K562 (cell line): Measurements from ENCODE around the gene UNKL. TPM values are rescaled to one million over a fixed set of nuclear protein-coding genes. Genes with fewer than 3 reads are reported as not detected.

ENCODE experiments used
- ATF1 ChIP-seq, 2 experiments: fragments of 450-650 bp in 1 of 2; IDR thresholded peaks; 2 replicates each; pipeline ENCODE4 v1.6.1; 2016; ENCODE audit warnings: missing compliant biosample characterization in 1 of 2, missing genetic modification characterization in 1 of 2
- BDP1 ChIP-seq: IDR thresholded peaks from 3 replicates; pipeline ENCODE4 v1.6.1; 2011; ENCODE audit not compliant: insufficient read length, insufficient read depth
- CBFA2T2 ChIP-seq: fragments of 450-650 bp; conservative IDR thresholded peaks from 2 replicates; pipeline ENCODE4 v1.6.1; 2017; ENCODE audit warnings: mild to moderate bottlenecking
- CBFB ChIP-seq: sonication (generic); formaldehyde crosslinking; IDR thresholded peaks from 2 replicates; pipeline ENCODE4 v1.4.0; 2020; ENCODE audit warnings: mild to moderate bottlenecking, missing genetic modification reagents
- COPS2 ChIP-seq: fragments of 450-650 bp; conservative IDR thresholded peaks from 2 replicates; pipeline ENCODE4 v1.6.1; 2016; ENCODE audit warnings: mild to moderate bottlenecking, moderate library complexity
- IRF2 ChIP-seq: sonication (generic); formaldehyde crosslinking; IDR thresholded peaks from 2 replicates; pipeline ENCODE4 v1.8.1; 2022; ENCODE audit warnings: mild to moderate bottlenecking, missing genetic modification reagents
- NFXL1 ChIP-seq: fragments of 450-650 bp; formaldehyde crosslinking; IDR thresholded peaks from 2 replicates; pipeline ENCODE4 v1.4.0; 2021; ENCODE audit warnings: mild to moderate bottlenecking
- RNF2 ChIP-seq: sonication (generic); IDR thresholded peaks from 2 replicates; pipeline ENCODE4 v1.6.1; 2016
- ZBTB1 ChIP-seq: sonication (generic); formaldehyde crosslinking; IDR thresholded peaks from 2 replicates; pipeline ENCODE4 v1.8.1; 2023; ENCODE audit warnings: missing genetic modification reagents, low read depth, mild to moderate bottlenecking, borderline replicate concordance
- ZKSCAN1 ChIP-seq: fragments of 150-350 bp; IDR thresholded peaks from 2 replicates; pipeline ENCODE4 v1.6.1; 2016; ENCODE audit warnings: low read depth, low read length
- ZNF121 ChIP-seq: sonication (generic); formaldehyde crosslinking; conservative IDR thresholded peaks from 2 replicates; pipeline ENCODE4 v1.8.0; 2022; ENCODE audit warnings: missing genetic modification reagents
- ZSCAN29 ChIP-seq: fragments of 450-650 bp; IDR thresholded peaks from 2 replicates; pipeline ENCODE4 v1.6.1; 2017
- polyA plus RNA-seq, 8 experiments: library from polyadenylated mRNA; depleted of rRNA in 4 of 8; stranded (reverse) in 5 of 8; unstranded in 3 of 8; fragments of >200 nt; fragmentation: Nextera tagmentation in 2 of 8; fragmentation: Illumina TruSeq in 1 of 8; extraction: Ambion mirVana in 2 of 8; extraction: Trizol in 1 of 8; gene quantifications; 2 replicates each; pipeline versions ENCODE4 v1.2.1 to v1.2.3, GENCODE V29; 2011 to 2014; ENCODE audit warnings: inconsistent platforms in 1 of 8, missing spikeins in 1 of 8
- total RNA-seq, 7 experiments: library from RNA; depleted of rRNA in 6 of 7; stranded (reverse); fragments of >200 nt in 6 of 7; fragmentation: Illumina TruSeq in 2 of 7; extraction: Trizol in 2 of 7; gene quantifications; 2 replicates each; pipeline versions ENCODE4 v1.2.1 to v1.2.3, GENCODE V29; 2011 to 2021; ENCODE audit warnings: low replicate concordance in 1 of 7
- TF ChIP-seq, protein P1 (sequence below): fragments of 250-450 bp; sonication (Bioruptor Pico); IDR thresholded peaks from 2 replicates; pipeline ENCODE4 v1.8.0; 2022; ENCODE audit warnings: moderate library complexity, mild to moderate bottlenecking, inconsistent platforms
- TF ChIP-seq, protein P2 (sequence below): fragments of 250-450 bp; sonication (Bioruptor Pico); IDR thresholded peaks from 2 replicates; pipeline ENCODE4 v1.4.0; 2020
- TF ChIP-seq, protein P3 (sequence below): fragments of 200-600 bp; sonication (generic); IDR thresholded peaks from one replicate; pipeline ENCODE4 v1.6.1; 2012; ENCODE audit warnings: mild to moderate bottlenecking, low read depth, low read length, inconsistent platforms

The UNKL gene
- total and polyA plus RNA-seq, 9 of the 15 experiments (the other 6 are each of a cell fraction or from before 2014, with no cell fraction given), result 0.37 to 30.2 (median 5.1) TPM

DNA sequence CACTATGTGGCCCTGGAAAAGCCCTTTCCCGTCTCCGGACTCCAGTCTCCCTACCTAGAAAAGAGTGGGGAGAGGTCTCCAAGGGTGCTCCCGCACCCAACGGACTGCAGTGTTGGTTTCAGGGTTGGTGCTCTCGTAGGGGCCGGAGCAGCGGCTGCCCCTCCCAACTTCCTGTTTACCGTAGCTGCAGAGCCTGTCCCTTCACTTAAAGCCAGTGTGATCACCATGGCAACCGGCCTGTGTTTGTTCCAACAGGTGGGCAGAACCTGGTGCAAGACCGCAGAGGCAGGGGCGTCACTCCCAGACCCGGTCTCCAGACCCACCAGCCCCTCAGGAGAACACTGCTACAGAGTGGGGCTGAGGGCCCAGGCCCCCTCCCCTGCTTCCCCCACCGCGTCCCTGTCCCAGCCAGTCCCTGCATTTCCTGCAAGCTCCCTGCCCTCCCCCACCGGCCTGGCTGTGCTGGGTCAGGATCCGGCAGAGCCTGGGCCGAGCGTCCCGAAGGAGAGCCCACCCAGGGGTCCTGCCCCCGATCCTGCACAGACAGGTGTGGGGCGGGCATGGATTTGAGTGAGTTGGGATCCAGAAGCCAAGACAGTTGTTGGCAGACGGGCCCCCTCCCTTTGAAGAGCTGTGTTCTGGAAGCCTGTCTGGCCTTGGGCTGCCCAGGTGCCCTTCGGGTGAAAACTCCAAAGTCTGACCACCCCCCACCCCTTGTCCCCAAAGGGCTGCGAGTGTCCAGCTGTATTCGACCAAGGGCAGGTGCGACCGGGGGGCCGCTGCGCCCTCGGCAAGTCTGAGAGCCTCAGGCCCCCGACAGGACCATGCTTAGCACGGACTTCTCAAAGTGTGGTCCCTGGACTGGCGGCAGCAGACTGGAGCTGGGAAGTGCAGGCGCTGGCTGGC, 82.5 kb downstream of the UNKL start (continued):
- TF ChIP-seq COPS2 (no peak), ATF1 (CRISPR knock-in tag; IDR thresholded peaks at IDR 0.05) (no peak), ATF1 (tag; IDR thresholded peaks at IDR 0.05) (no peak), ZKSCAN1 (no peak; the same call in 1 of the 2 replicates), ZNF121 (CRISPR knock-in tag) (no peak), RNF2 (peak; percentile 18; the same call in 1 of the 2 replicates), BDP1 (no peak), ZBTB1 (CRISPR knock-in tag) (no peak), CBFA2T2 (no peak), CBFB (no peak; the same call in 1 of the 2 replicates), NFXL1 (CRISPR knock-in tag) (no peak), ZSCAN29 (no peak), IRF2 (no peak)
- TF ChIP-seq, protein P1, sequence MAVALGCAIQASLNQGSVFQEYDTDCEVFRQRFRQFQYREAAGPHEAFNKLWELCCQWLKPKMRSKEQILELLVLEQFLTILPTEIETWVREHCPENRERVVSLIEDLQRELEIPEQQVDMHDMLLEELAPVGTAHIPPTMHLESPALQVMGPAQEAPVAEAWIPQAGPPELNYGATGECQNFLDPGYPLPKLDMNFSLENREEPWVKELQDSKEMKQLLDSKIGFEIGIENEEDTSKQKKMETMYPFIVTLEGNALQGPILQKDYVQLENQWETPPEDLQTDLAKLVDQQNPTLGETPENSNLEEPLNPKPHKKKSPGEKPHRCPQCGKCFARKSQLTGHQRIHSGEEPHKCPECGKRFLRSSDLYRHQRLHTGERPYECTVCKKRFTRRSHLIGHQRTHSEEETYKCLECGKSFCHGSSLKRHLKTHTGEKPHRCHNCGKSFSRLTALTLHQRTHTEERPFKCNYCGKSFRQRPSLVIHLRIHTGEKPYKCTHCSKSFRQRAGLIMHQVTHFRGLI (CRISPR knock-in tag), result no peak
- TF ChIP-seq, protein P2, sequence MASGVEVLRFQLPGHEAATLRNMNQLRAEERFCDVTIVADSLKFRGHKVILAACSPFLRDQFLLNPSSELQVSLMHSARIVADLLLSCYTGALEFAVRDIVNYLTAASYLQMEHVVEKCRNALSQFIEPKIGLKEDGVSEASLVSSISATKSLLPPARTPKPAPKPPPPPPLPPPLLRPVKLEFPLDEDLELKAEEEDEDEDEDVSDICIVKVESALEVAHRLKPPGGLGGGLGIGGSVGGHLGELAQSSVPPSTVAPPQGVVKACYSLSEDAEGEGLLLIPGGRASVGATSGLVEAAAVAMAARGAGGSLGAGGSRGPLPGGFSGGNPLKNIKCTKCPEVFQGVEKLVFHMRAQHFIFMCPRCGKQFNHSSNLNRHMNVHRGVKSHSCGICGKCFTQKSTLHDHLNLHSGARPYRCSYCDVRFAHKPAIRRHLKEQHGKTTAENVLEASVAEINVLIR (CRISPR knock-in tag), result no peak
- TF ChIP-seq, protein P3, sequence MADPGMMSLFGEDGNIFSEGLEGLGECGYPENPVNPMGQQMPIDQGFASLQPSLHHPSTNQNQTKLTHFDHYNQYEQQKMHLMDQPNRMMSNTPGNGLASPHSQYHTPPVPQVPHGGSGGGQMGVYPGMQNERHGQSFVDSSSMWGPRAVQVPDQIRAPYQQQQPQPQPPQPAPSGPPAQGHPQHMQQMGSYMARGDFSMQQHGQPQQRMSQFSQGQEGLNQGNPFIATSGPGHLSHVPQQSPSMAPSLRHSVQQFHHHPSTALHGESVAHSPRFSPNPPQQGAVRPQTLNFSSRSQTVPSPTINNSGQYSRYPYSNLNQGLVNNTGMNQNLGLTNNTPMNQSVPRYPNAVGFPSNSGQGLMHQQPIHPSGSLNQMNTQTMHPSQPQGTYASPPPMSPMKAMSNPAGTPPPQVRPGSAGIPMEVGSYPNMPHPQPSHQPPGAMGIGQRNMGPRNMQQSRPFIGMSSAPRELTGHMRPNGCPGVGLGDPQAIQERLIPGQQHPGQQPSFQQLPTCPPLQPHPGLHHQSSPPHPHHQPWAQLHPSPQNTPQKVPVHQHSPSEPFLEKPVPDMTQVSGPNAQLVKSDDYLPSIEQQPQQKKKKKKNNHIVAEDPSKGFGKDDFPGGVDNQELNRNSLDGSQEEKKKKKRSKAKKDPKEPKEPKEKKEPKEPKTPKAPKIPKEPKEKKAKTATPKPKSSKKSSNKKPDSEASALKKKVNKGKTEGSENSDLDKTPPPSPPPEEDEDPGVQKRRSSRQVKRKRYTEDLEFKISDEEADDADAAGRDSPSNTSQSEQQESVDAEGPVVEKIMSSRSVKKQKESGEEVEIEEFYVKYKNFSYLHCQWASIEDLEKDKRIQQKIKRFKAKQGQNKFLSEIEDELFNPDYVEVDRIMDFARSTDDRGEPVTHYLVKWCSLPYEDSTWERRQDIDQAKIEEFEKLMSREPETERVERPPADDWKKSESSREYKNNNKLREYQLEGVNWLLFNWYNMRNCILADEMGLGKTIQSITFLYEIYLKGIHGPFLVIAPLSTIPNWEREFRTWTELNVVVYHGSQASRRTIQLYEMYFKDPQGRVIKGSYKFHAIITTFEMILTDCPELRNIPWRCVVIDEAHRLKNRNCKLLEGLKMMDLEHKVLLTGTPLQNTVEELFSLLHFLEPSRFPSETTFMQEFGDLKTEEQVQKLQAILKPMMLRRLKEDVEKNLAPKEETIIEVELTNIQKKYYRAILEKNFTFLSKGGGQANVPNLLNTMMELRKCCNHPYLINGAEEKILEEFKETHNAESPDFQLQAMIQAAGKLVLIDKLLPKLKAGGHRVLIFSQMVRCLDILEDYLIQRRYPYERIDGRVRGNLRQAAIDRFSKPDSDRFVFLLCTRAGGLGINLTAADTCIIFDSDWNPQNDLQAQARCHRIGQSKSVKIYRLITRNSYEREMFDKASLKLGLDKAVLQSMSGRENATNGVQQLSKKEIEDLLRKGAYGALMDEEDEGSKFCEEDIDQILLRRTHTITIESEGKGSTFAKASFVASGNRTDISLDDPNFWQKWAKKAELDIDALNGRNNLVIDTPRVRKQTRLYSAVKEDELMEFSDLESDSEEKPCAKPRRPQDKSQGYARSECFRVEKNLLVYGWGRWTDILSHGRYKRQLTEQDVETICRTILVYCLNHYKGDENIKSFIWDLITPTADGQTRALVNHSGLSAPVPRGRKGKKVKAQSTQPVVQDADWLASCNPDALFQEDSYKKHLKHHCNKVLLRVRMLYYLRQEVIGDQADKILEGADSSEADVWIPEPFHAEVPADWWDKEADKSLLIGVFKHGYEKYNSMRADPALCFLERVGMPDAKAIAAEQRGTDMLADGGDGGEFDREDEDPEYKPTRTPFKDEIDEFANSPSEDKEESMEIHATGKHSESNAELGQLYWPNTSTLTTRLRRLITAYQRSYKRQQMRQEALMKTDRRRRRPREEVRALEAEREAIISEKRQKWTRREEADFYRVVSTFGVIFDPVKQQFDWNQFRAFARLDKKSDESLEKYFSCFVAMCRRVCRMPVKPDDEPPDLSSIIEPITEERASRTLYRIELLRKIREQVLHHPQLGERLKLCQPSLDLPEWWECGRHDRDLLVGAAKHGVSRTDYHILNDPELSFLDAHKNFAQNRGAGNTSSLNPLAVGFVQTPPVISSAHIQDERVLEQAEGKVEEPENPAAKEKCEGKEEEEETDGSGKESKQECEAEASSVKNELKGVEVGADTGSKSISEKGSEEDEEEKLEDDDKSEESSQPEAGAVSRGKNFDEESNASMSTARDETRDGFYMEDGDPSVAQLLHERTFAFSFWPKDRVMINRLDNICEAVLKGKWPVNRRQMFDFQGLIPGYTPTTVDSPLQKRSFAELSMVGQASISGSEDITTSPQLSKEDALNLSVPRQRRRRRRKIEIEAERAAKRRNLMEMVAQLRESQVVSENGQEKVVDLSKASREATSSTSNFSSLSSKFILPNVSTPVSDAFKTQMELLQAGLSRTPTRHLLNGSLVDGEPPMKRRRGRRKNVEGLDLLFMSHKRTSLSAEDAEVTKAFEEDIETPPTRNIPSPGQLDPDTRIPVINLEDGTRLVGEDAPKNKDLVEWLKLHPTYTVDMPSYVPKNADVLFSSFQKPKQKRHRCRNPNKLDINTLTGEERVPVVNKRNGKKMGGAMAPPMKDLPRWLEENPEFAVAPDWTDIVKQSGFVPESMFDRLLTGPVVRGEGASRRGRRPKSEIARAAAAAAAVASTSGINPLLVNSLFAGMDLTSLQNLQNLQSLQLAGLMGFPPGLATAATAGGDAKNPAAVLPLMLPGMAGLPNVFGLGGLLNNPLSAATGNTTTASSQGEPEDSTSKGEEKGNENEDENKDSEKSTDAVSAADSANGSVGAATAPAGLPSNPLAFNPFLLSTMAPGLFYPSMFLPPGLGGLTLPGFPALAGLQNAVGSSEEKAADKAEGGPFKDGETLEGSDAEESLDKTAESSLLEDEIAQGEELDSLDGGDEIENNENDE, result no peak
